Keratinocyte (primary cell): ENCODE measurements around the gene KCNB1. TPM values are rescaled to one million over a fixed set of nuclear protein-coding genes. Genes with fewer than 3 reads are reported as not detected.

ENCODE experiments used
- DNase-seq: peaks from one replicate; pipeline ENCODE4 v3.0.0-alpha.2; 2011; ENCODE audit warnings: low read depth, missing footprints, low spot score
- FAIRE-seq: peaks from 2 replicates; lab custom pipeline; 2011; peaks lifted over from hg19 to GRCh38; lab: Jason Lieb, UNC
- H2AFZ ChIP-seq: 2 replicates; pipeline ENCODE4 v1.6.0; 2012; ENCODE audit warnings: low read length, control low read depth, inconsistent platforms; ENCODE audit not compliant: control insufficient read depth
- H3K27ac ChIP-seq: 2 replicates; pipeline ENCODE4 v1.5.1; 2011; ENCODE audit warnings: low read length; ENCODE audit not compliant: control insufficient read depth, insufficient read depth
- H3K27me3 ChIP-seq: 3 replicates; pipeline ENCODE4 v1.6.0; 2011; ENCODE audit warnings: low read length; ENCODE audit not compliant: control insufficient read depth, insufficient read depth; ENCODE audit errors: extremely low read depth
- H3K36me3 ChIP-seq, 2 experiments: 2 replicates in 1 of 2; 3 replicates in 1 of 2; pipeline ENCODE4 v1.5.1; 2011; ENCODE audit warnings: low read length in 2 of 2, mild to moderate bottlenecking in 1 of 2; ENCODE audit not compliant: control insufficient read depth in 2 of 2, insufficient read depth in 2 of 2; ENCODE audit errors: extremely low read depth in 1 of 2
- H3K4me1 ChIP-seq: 3 replicates; pipeline ENCODE4 v1.5.1; 2011; ENCODE audit warnings: low read length; ENCODE audit not compliant: control insufficient read depth, insufficient read depth; ENCODE audit errors: extremely low read depth
- H3K4me2 ChIP-seq: 3 replicates; pipeline ENCODE4 v1.6.0; 2011; ENCODE audit warnings: low read depth, low read length; ENCODE audit not compliant: control insufficient read depth, insufficient read depth; ENCODE audit errors: extremely low read depth
- H3K4me3 ChIP-seq, 3 experiments: fragments of 200-600 bp in 1 of 3; sonication (generic) in 1 of 3; 2 replicates in 2 of 3; 3 replicates in 1 of 3; pipeline ENCODE4 v1.5.1; 2011 to 2016; ENCODE audit warnings: low read length in 3 of 3, mild to moderate bottlenecking in 3 of 3, control low read depth in 2 of 3, inconsistent platforms in 1 of 3, low read depth in 1 of 3, mixed read lengths in 1 of 3, mixed run types in 1 of 3, moderate library complexity in 1 of 3; ENCODE audit not compliant: control insufficient read depth in 2 of 3, insufficient read depth in 2 of 3; ENCODE audit errors: extremely low read depth in 1 of 3
- H3K79me2 ChIP-seq: 2 replicates; pipeline ENCODE4 v1.6.0; 2012; ENCODE audit warnings: low read length; ENCODE audit not compliant: control insufficient read depth, insufficient read depth
- H3K9ac ChIP-seq: 3 replicates; pipeline ENCODE4 v1.6.0; 2011; ENCODE audit warnings: low read length; ENCODE audit not compliant: control insufficient read depth, insufficient read depth; ENCODE audit errors: extremely low read depth
- H3K9me1 ChIP-seq: 3 replicates; pipeline ENCODE4 v1.6.0; 2011; ENCODE audit warnings: low read length; ENCODE audit not compliant: control insufficient read depth, insufficient read depth; ENCODE audit errors: extremely low read depth
- H3K9me3 ChIP-seq: 2 replicates; pipeline ENCODE4 v1.5.1; 2012; ENCODE audit warnings: low read depth, low read length; ENCODE audit not compliant: control insufficient read depth
- H4K20me1 ChIP-seq: 3 replicates; pipeline ENCODE4 v1.6.0; 2011; ENCODE audit warnings: low read length; ENCODE audit not compliant: control insufficient read depth, insufficient read depth; ENCODE audit errors: extremely low read depth
- CTCF ChIP-seq, 3 experiments: IDR thresholded peaks in 1 of 3; conservative IDR thresholded peaks in 1 of 3; optimal IDR thresholded peaks in 1 of 3; 2 replicates in 2 of 3; 3 replicates in 1 of 3; pipeline versions ENCODE3 to v1.5.1; 2011; ENCODE audit warnings: low read length in 3 of 3, mild to moderate bottlenecking in 3 of 3, moderate library complexity in 2 of 3, control low read depth in 1 of 3, inconsistent platforms in 1 of 3; ENCODE audit not compliant: insufficient read depth in 2 of 3; ENCODE audit errors: extremely low read depth in 1 of 3
- EZH2 ChIP-seq: IDR thresholded peaks from one replicate; pipeline ENCODE4 v1.6.1; 2012; ENCODE audit warnings: inconsistent platforms, mild to moderate bottlenecking, low read length, moderate library complexity
- dilution Hi-C: fragments of 300-500 bp; cut with MboI; formaldehyde crosslinking; loops from one replicate; pipeline ENCODE4 v1.7.0; 2020; ENCODE audit warnings: low sequenced_read_pairs; ENCODE audit not compliant: extremely low pct_ligation_motif_present
- polyA plus RNA-seq, 5 experiments: library from polyadenylated mRNA; depleted of rRNA in 3 of 5; stranded (reverse) in 3 of 5; stranded (forward) in 1 of 5; unstranded in 1 of 5; fragments of >200 nt; gene quantifications; 1 replicate in 1 of 5; 2 replicates in 3 of 5; 3 replicates in 1 of 5; pipeline versions ENCODE4 v1.2.1 to v1.2.3, GENCODE V29; 2011 to 2012; ENCODE audit warnings: missing spikeins in 2 of 5, low read depth in 1 of 5, low replicate concordance in 1 of 5

KCNB1 gene
- polyA plus RNA-seq, 1 donor (not counting 4 experiments of a cell fraction or from before 2014, with no cell fraction given), result not detected

GRCh38 chr20:49375170-49375569 lies 107.3 kb downstream of the KCNB1 start:
- Histone ChIP-seq H3K79me2 (no peaks in the 10 kb centered on the region), H3K4me3 (no peak overlapping the region), H4K20me1 (no peaks in the 10 kb centered on the region), H3K27ac (no peak overlapping the region), H3K9me1 (no peaks in the 10 kb centered on the region), H3K4me2 (no peak overlapping the region), H3K36me3 (no peaks in the 10 kb centered on the region), H3K4me1 (peaks cover 15% of the 10 kb centered on the region), H2AFZ (no peak overlapping the region), H3K9ac (no peak overlapping the region), H3K9me3 (no peaks in the 10 kb centered on the region), H3K27me3 (peaks cover 10% of the 10 kb centered on the region)
- TF ChIP-seq CTCF (optimal IDR thresholded peaks at IDR 0.05 in 1 of 3, IDR thresholded peaks at IDR 0.05 in 1 of 3, conservative IDR thresholded peaks at IDR 0.05 in 1 of 3; ENCODE audit: extremely low read depth in 1 of 3, insufficient read depth in 2 of 3, low read length in 3 of 3) (no peak), EZH2 (no peak)
- dilution Hi-C loops, result no loop called here
- no peak for DNase-seq
- no peak for FAIRE-seq

- Histone ChIP-seq H3K79me2 (no peaks in the 10 kb centered on the region), H3K27ac (no peak overlapping the region), H3K36me3 (no peaks in the 10 kb centered on the region), H3K4me2 (peak overlapping the region; percentile 11), H3K27me3 (peaks cover 23% of the 10 kb centered on the region), H3K9me3 (no peaks in the 10 kb centered on the region), H3K9me1 (no peaks in the 10 kb centered on the region), H3K4me1 (peaks cover 15% of the 10 kb centered on the region), H4K20me1 (no peaks in the 10 kb centered on the region), H3K9ac (no peak overlapping the region), H3K4me3 (no peak overlapping the region), H2AFZ (no peak overlapping the region)
- dilution Hi-C loops, result no loop called here
- no peak for TF ChIP-seq CTCF (optimal IDR thresholded peaks at IDR 0.05 in 1 of 3, IDR thresholded peaks at IDR 0.05 in 1 of 3, conservative IDR thresholded peaks at IDR 0.05 in 1 of 3; ENCODE audit: extremely low read depth in 1 of 3, insufficient read depth in 2 of 3, low read length in 3 of 3)
- TF ChIP-seq EZH2, result no peak
- peak; percentile 68 for DNase-seq
- peak; percentile 66 for FAIRE-seq
Observed at GRCh38 chr20:49372095-49372734, 110.3 kb downstream of the KCNB1 start.
